ENCODE data around the gene CPD.
"Not testable (repeated sequence)": the region's sequence is repeated elsewhere in the genome, so short reads cannot be mapped to it uniquely, and the experiment has no call there.

CPD gene

GRCh38 chr17:30378825-30379302, at the start of gene CPD:
TSS of gene CPD (plus strand) at chr17:30378927. CDS start at chr17:30378981, 54 bp downstream.
- peak; percentile 93 for DNase-seq

- peak; percentile 37 for DNase-seq
These were observed 46.6 kb upstream of the CPD start for GRCh38 chr17:30332057-30332542.

GRCh38 chr17:30333503-30334360, 45.0 kb upstream of the CPD start, which contains the start of gene TMIGD1:
TSS of gene TMIGD1 (minus strand) at chr17:30334057. CDS start at chr17:30332133, 1,924 bp downstream.
- no peak for DNase-seq

- DNase-seq = no peak
These were observed 44.3 kb upstream of the CPD start for GRCh38 chr17:30334421-30334820.

GRCh38 chr17:30336369-30337171, 42.2 kb upstream of the CPD start:
- DNase-seq = peak; percentile 39

GRCh38 chr17:30337393-30337999, 41.2 kb upstream of the CPD start:
- DNase-seq = no peak

GRCh38 chr17:30339086-30339485, 39.6 kb upstream of the CPD start:
- no peak for DNase-seq

GRCh38 chr17:30340801-30341356, 37.8 kb upstream of the CPD start:
- no peak for DNase-seq

GRCh38 chr17:30341703-30342249, 37.0 kb upstream of the CPD start:
- DNase-seq = no peak

- not testable (repeated sequence) for DNase-seq
These were observed 35.5 kb upstream of the CPD start for GRCh38 chr17:30343244-30343643.

GRCh38 chr17:30343796-30344195, 34.9 kb upstream of the CPD start:
- DNase-seq = no peak

- DNase-seq = peak; percentile 32
These were observed 34.2 kb upstream of the CPD start for GRCh38 chr17:30344283-30345088.

- no peak for DNase-seq
These were observed 33.7 kb upstream of the CPD start for GRCh38 chr17:30345089-30345433.

GRCh38 chr17:30345527-30346075, 33.1 kb upstream of the CPD start:
- DNase-seq = no peak

GRCh38 chr17:30346221-30346795, 32.4 kb upstream of the CPD start:
- DNase-seq = no peak

- DNase-seq = no peak
These were observed 31.2 kb upstream of the CPD start for GRCh38 chr17:30347488-30347887.

- DNase-seq = no peak
These were observed 29.5 kb upstream of the CPD start for GRCh38 chr17:30349252-30349651.

- not testable (repeated sequence) for DNase-seq
These were observed 27.5 kb upstream of the CPD start for GRCh38 chr17:30351263-30351662.

GRCh38 chr17:30351735-30352134, 27.0 kb upstream of the CPD start:
- no peak for DNase-seq

- no peak for DNase-seq
These were observed 26.4 kb upstream of the CPD start for GRCh38 chr17:30352240-30352814.

GRCh38 chr17:30354701-30355100, 24.0 kb upstream of the CPD start:
- DNase-seq = no peak

Data from fibroblast of upper back skin (primary cell).